NCI-H82 treated with DMSO at 0.1 percent for 48 hours (cell line): ENCODE measurements around the gene SMKR1.
"Not testable (repeated sequence)": the region's sequence is repeated elsewhere in the genome, so short reads cannot be mapped to it uniquely, and the experiment has no call there.

ENCODE experiments used
- DNase-seq: peaks from one replicate; lab custom pipeline; 2025; ENCODE audit not compliant: unreplicated experiment; lab: John Stamatoyannopoulos, UW

SMKR1 gene

GRCh38 chr7:129524405-129524804 lies 22.1 kb downstream of the SMKR1 start:
- DNase-seq = not testable (repeated sequence)

DNA sequence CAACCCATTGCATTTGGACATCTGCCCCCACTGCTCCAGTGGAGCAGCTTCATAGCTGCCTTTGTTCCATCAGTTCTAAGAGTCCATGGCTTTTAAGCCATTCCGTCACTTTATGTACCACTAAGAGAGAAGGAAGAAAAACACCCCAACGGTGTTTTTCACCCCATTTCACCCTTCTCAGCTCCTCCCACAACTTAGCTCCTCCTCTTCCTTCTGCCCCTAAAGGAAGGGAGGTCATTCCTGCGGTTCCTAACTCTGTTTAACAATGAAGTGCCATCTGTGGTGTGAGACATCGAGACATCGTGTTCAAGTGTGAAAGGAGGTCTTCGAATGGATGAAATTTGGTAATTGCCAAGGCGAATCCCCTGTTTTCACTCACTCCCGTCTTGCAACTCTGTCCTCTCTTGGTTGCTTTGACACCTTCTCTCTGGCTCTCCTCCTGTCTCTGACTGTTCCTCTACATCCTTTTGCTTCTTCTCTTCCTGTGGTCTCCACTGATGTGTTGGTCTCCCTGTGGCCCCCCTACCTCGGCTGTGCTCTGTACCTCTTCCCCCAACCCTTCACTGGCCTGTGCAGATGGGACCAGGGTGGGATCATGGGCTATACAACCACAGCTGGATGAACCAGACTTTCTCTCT lies 23.0 kb downstream of the SMKR1 start:
- no peak for DNase-seq

- DNase-seq = no peak
Observed at GRCh38 chr7:129529643-129530042, 27.3 kb downstream of the SMKR1 start.

DNA sequence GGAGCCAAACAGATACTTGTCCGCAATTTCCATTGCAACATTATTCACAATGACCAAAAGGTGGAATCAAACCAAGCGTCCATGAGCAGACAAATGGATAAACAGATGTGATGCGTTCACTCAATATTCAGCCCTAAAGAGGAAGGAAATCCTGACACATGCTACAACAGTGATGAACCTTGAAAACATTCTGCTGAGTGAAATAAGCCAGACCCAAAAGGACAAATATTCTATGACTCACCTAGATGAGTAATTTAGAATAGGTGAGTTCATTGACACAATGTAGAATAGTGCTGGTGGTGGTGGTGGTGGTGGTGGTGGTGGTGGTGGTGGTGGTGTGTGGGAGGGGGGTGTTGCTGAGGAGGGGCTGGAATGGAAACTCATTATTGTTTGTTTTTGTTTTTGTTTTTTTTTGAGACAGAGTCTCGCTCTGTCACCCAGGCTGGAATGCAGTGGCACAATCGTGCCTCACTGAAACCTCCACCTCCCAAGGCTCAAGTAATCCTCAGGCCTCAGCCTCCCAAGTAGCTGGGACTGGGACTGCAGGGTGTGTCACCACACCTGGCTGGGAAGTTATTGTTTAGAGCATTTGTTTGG lies 28.6 kb downstream of the SMKR1 start:
- DNase-seq = no peak

DNA sequence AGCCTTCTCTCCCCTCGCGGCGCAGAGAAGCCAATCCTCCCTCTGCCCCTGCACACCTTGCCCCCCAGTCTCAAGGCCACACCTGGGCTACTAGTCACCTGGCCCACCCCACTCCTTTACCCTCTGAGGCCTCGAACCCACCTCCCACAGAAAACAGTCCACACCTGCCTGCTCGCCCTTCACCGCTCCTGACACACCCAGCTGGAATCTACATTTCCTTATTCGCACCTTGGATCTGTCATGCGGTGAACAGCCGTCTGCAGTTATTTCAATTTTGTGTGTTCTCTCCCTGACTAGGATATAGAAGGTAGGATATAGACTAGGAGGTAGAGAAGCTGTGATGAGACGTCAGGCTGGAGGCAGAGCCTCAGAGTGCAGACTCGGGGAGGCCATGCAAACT lies 29.4 kb downstream of the SMKR1 start:
- no peak for DNase-seq

GRCh38 chr7:129532375-129532774 lies 30.0 kb downstream of the SMKR1 start:
- no peak for DNase-seq

GRCh38 chr7:129534558-129535274 lies 32.4 kb downstream of the SMKR1 start:
- DNase-seq = not testable (repeated sequence)

- no peak for DNase-seq
Observed at GRCh38 chr7:129535896-129536295, 33.6 kb downstream of the SMKR1 start.

GRCh38 chr7:129536323-129536722 lies 34.0 kb downstream of the SMKR1 start:
- DNase-seq = no peak

DNA sequence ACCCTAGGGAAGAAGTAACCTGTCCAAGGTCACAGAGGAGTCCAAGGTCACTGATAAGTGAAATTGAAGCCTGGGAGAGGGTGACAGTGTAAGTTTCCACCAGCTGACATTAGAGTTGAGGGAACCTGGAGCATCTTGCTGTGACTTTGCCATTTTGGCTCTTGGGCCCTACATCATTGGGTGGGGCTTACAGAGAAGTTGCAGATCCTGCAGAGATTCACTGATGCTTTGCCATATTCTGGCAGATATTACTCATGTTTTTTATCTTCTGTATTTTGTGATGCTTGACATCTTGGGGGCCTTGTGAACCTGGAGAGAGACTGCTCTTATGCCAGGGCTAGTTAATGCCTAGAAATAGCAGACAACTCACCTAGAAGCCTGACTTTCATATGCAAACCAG lies 36.5 kb downstream of the SMKR1 start:
- DNase-seq = no peak

GRCh38 chr7:129540340-129540739 lies 38.0 kb downstream of the SMKR1 start:
- no peak for DNase-seq

- no peak for DNase-seq
Observed at GRCh38 chr7:129544700-129545099, 42.4 kb downstream of the SMKR1 start.

DNA sequence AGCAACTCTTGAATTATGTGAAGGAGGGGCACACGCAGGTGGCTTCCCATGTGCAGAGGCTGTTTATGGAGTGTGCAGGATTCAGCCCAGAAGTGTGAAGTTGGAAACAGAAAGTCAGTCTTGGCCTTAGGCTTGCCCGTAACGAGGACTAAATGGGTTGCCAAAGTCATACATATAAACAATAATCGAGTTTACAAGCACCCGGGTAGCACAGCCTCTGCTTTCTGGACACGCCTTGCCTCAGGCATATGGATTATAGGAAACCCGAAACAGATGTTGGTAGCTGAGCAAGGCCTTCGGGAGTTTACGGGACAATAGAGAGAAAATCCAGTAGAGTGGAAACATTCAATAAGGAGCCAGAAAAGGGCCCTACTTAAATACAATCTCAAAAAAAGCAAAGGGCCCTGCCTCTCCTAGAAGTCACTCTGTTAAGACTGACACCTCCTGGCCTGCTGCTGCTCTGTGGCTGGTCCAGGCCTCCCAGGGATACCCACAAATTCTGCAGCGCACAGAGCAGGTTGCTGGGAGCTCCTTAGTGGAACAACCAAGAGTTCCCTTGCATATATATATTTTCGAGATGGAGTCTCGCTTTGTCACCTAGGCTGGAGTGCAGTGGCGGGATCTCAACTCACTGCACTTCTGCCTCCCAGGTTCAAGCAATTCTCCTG lies 48.5 kb downstream of the SMKR1 start:
- no peak for DNase-seq

DNA sequence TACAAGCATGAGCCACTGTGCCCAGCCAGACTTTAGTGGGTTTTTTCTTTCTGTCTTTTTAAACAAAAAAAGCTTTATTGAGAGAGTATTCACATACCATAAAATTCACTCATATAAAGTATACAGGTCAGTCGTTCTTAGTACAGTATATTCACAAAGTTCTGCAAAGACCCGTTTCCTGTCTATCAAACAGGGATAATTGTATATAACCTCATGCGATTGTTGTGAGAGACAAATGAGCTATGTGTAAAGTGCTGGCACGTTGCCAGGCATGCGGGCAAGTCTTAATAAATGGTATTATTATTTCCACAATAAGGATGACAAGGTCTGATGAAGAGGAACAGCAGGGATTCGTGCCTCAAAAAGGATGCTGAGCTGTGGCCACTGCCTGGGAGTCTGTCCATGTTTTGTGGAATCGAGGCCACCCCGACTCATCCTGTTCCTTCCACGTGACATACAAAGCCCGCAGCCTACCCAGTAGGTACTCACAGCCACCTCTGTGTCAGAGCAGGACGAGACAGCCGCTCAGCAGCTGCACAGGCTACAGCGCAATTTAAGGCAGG lies 51.6 kb downstream of the SMKR1 start:
- no peak for DNase-seq

GRCh38 chr7:129556607-129557133 lies 54.3 kb downstream of the SMKR1 start:
- DNase-seq = no peak

GRCh38 chr7:129557686-129558481 lies 55.6 kb downstream of the SMKR1 start:
- DNase-seq = no peak

DNA sequence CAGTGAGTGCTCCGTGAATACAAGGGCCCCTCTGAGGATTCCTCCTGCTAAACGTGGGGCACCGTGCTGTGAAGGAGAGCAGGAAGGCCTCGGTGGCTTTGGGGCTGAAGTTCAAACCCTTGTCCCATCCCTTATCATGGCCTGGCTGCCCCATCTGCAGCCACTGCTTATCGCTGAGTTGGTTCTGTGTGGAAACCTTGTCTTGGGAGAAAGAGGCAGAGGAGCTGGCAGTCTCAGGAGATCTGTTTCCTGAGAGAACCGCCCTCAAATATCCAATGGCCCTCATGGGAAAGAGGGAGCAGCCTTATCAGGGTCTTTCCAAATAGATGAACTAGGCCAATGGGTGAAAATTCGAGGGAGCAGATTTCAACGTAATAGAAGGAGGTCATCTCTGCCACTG lies 57.2 kb downstream of the SMKR1 start:
- DNase-seq = no peak

DNA sequence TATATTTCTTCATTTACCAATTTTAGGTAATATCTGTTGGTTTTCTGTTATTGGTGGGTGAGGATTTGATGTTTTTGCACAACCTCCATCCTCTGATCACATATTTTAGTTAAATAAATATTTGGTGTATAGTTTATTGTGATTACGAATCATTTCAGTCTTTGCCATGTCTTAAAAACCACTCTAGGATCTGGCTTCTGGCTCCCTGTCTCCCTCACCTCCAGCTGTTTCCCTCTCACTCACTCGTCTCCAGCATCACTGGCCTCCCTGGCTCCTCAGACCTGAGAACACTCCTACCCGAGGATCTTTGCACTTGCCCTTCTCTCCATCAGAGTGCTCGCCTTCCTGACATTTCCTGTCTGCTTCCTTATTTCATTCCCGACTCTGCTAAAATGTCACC lies 58.5 kb downstream of the SMKR1 start:
- no peak for DNase-seq

DNA sequence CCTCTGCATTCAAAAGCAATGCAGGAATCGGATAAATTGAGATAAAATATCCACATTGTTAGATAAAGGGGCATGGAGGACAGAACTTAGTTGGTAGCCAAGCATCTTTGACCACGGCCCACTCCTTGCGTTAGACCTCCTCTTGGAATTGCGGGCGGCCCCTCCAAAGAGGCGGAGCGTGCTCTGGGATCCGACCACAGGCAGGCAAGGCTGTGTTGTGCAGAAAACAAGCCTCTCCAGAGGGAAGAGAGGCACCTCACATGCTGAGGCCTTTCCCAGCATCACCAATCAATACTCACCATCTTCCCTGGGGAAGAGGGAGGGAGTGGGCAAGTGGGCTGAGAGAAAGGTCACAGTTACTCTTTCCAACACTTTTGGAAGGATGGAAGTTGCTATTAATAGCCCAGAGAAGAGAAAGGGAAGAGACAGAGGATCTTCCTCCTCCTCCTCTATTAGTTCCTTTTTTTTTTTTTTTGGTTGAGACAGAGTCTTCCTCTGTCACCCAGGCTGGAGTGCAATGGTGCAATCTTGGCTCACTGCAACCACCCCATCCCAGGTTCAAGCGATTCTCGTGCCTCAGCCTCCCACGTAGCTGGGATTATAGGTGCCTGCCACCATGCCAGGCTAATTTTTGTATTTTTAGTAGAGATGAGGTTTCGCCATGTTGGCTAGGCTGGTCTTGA lies 59.5 kb downstream of the SMKR1 start:
- no peak for DNase-seq
